Activated CD4-positive, alpha-beta T cell treated with anti-CD3 and anti-CD28 coated beads for 36 hours (primary cell): ENCODE results near the gene MAD1L1. TPM values are rescaled to one million over a fixed set of nuclear protein-coding genes. Genes with fewer than 3 reads are reported as not detected.

ENCODE experiments used
- ATAC-seq: fragments of 200-7000 bp; cut with Tn5 transposase; one replicate; pipeline ENCODE4 v1.10.0; 2021; ENCODE audit warnings: mild to moderate bottlenecking, moderate library complexity
- CTCF ChIA-PET: fragments of 350-600 bp; sonication (Branson Sonifier 250); formaldehyde crosslinking; loops from one replicate; lab custom pipeline; 2021; ENCODE audit warnings: antibody characterized with exemption; lab: Charles Lee
- POLR2A ChIA-PET: fragments of 350-600 bp; sonication (Branson Sonifier 250); formaldehyde crosslinking; loops from one replicate; lab custom pipeline; 2021; ENCODE audit warnings: antibody characterized with exemption, inconsistent platforms; lab: Charles Lee
- DNase-seq: peaks from one replicate; pipeline ENCODE4 v3.0.0-alpha.2; 2020
- H3K27ac Mint-ChIP-seq: one replicate; pipeline ENCODE4 v1.8.0; 2021; ENCODE audit warnings: mixed read lengths
- H3K27me3 Mint-ChIP-seq: one replicate; pipeline ENCODE4 v1.8.0; 2021; ENCODE audit warnings: mixed read lengths
- H3K36me3 Mint-ChIP-seq: one replicate; pipeline ENCODE4 v1.8.0; 2021; ENCODE audit warnings: low read depth, mixed read lengths
- H3K4me1 Mint-ChIP-seq: one replicate; pipeline ENCODE4 v1.8.0; 2021; ENCODE audit warnings: mixed read lengths
- H3K4me3 Mint-ChIP-seq: one replicate; pipeline ENCODE4 v1.8.0; 2021; ENCODE audit warnings: mild to moderate bottlenecking, moderate library complexity, mixed read lengths
- H3K9me3 Mint-ChIP-seq: one replicate; pipeline ENCODE4 v1.8.0; 2021; ENCODE audit warnings: low read depth, mixed read lengths
- intact Hi-C, 2 experiments: fragments of 100-400 bp; cut with DNase I in 1 of 2; cut with micrococcal nuclease in 1 of 2; formaldehyde crosslinking; loops; one replicate each; pipeline versions ENCODE4 v1.14.2 to v1.15.1; 2022 to 2024; cut with DNase I, micrococcal nuclease
- total RNA-seq, 2 experiments: library from RNA; stranded (reverse); gene quantifications; one replicate each; pipeline ENCODE4 v1.2.3, GENCODE V29; 2021

MAD1L1 gene
- total RNA-seq, 2 experiments from 2014 or later = 50.2 to 61.7 TPM

DNA sequence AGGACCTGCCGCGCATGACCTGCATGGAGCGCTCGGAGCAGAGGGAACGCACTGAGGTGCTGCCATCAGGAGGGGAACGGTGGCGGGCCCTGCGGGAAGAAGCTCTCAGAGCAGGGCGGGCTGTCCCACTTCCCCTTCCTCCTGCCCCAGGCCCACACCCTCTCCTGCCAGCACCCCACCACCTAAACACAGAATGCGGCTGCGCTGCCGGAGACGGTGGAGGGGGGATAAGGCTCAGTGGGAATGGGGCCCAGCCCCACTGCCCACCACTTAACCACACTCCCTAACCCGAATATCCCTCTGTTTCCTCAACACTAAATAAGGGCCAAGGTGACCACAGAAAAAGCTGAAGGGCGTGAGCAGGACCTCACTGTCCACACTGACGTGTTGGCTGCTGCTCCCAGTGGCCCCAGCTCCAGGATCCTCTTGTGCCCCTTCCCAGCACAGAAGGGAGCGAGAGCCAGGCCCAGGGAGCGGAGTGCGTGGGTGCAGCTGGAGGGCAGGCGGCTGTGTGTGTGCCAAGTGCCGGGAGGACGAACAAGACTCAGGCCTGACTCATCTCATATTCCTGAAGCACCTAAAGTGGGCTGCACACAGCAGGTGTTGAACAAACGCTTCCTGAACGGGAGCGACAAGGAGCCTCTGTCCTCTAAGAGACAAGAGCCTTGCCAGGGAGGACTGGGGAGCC is 116.8 kb downstream of the MAD1L1 start:
- Mint-ChIP-seq H3K27ac (no peak overlapping the region), H3K9me3 (no peaks in the 10 kb centered on the region), H3K27me3 (no peaks in the 10 kb centered on the region), H3K4me3 (no peak overlapping the region), H3K36me3 (peaks cover 3% of the 10 kb centered on the region), H3K4me1 (peaks cover 34% of the 10 kb centered on the region)
- ChIA-PET CTCF (no interaction called here), POLR2A (no interaction called here)
- no peak for DNase-seq
- intact Hi-C loops = no loop called here
- no peak for ATAC-seq

DNA sequence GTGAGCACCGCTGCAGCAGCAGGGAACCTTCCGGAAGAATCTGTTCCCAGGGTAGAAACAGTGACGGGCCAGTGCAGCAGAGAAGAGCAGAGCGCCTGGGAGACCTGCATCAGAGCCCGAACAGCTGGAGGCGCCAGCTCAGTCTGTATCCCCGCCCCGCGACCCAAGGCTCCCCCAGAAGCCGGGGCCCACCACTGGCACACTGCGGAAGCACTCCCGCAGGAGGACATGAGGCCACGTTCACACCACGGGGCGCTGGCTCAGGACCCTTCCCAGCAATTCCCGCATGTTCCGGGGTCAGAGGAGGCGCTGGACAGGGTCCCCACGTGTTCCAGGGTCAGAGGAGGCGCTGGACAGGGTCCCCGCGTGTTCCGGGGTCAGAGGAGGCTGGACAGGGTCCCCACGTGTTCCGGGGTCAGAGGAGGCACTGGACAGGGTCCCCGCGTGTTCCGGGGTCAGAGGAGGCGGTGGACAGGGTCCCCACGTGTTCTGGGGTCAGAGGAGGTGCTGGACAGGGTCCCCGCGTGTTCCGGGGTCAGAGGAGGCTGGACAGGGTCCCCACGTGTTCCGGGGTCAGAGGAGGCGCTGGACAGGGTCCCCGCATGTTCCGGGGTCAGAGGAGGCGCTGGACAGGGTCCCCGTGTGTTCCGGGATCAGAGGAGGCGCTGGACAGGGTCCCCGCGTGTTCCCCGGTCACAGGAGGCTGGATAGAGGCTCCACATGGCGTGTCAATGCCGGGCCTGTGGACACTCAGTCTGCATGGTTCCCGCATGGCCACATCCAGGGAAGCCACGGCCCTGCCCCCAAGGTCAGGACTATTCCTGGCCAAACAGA is 117.6 kb downstream of the MAD1L1 start:
- Mint-ChIP-seq H3K9me3 (no peaks in the 10 kb centered on the region), H3K4me3 (no peak overlapping the region), H3K36me3 (peaks cover 6% of the 10 kb centered on the region), H3K27ac (no peak overlapping the region), H3K4me1 (peaks cover 36% of the 10 kb centered on the region), H3K27me3 (no peaks in the 10 kb centered on the region)
- ChIA-PET POLR2A (no interaction called here), CTCF (no interaction called here)
- DNase-seq (no peak), ATAC-seq (no peak)
- intact Hi-C loops = loop anchor here in 1 of 2 experiments (5.0 kb wide), 3 partner anchors 117 to 193 kb away; partner anchors contain the start of gene MAD1L1

DNA sequence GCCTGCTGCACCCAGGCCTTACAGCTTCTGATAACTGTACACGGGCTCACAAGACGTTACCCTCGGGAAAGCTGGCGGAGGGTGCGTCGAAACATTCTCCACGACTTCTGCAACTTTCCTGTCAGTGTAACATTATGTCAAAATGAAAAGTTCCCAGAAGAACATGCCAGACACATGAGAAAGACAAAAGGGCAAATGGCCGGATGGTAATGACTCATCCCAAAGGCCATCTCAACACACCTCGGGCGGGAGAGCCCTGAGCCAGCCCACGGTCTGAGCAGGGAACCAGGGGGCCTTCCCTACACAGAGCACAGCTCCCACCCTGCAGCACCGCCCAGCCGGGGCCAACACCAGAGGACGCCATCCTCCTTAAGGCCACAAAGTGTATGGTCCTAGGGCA is 118.7 kb downstream of the MAD1L1 start:
- intact Hi-C loops = loop anchor here in 1 of 2 experiments (5.0 kb wide), 3 partner anchors 118 to 192 kb away; partner anchors contain the start of gene MAD1L1

DNA sequence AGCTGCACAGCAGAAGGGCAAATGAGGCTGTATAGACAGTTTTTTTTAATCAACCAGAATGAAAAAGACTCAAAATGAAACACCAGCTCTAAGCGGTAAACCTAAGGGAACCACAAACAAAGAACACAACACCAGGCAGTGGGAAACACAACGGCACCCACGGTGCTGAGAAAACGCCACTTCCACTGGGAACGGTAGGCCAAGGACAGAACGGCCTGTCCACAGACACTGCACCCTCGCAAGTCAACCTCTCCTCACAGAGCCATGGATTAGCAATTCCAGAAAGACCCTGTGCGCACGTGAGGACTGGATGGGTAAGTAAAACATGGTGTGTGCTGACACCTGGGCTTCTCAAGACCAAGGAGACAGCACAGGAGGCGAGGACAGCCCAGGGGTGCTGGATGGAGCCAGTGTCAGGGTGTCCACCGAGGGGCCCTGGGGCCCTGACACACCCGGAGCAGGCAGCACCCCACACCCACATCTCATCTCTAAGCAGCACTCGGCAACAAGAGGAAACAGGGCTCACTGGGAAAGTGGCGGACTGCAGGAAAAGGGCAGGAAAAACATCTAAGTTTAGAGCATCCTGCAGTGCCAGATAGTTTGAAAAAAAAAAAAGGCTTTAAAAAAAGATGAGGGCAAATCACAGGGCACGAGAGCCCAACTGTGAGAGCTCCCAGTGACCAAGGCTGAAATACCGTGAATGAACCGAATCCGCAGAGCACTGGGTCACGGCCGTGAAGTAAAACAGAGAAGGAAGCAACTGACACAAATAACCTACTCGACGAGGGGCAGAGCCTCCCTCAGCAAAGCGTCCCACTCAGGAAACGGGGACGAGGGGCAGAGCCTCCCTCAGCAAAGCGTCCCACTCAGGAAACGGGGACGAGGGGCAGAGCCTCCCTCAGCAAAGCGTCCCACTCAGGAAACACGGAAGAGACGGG is 120.2 kb downstream of the MAD1L1 start:
- Mint-ChIP-seq H3K4me1 (peaks cover 36% of the 10 kb centered on the region), H3K36me3 (peaks cover 11% of the 10 kb centered on the region), H3K9me3 (no peaks in the 10 kb centered on the region), H3K27me3 (no peaks in the 10 kb centered on the region), H3K4me3 (peak overlapping the region; percentile 25), H3K27ac (peak overlapping the region; percentile 40)
- no peak for ATAC-seq
- DNase-seq = no peak
- POLR2A ChIA-PET = no interaction called here
- CTCF ChIA-PET = no interaction called here
- intact Hi-C loops = loop anchor here in 1 of 2 experiments (5.0 kb wide), 3 partner anchors 120 to 190 kb away; partner anchors contain the start of gene MAD1L1

More for the DNA sequence above, 118.7 kb downstream of the MAD1L1 start:
- DNase-seq = no peak
- Mint-ChIP-seq H3K4me1 (peaks cover 36% of the 10 kb centered on the region), H3K27ac (no peak overlapping the region), H3K4me3 (no peak overlapping the region), H3K27me3 (no peaks in the 10 kb centered on the region), H3K36me3 (peaks cover 11% of the 10 kb centered on the region), H3K9me3 (no peaks in the 10 kb centered on the region)
- no peak for ATAC-seq
- POLR2A ChIA-PET = no interaction called here
- CTCF ChIA-PET = no interaction called here

- DNase-seq (no peak), ATAC-seq (no peak)
- intact Hi-C loops = loop anchor here in 1 of 2 experiments (2.0 to 5.0 kb wide), 4 partner anchors 121 to 189 kb away; partner anchors contain the start of gene MAD1L1
- Mint-ChIP-seq H3K27ac (no peak overlapping the region), H3K4me3 (no peak overlapping the region), H3K36me3 (peaks cover 11% of the 10 kb centered on the region), H3K27me3 (no peaks in the 10 kb centered on the region), H3K4me1 (peaks cover 36% of the 10 kb centered on the region), H3K9me3 (no peaks in the 10 kb centered on the region)
- ChIA-PET CTCF (interaction anchor here (0.6 kb wide), 1 partner anchor 579 kb away, joined by 3 read pairs; no protein-coding TSS in a partner anchor), POLR2A (no interaction called here)
Observed at GRCh38 chr7:2111568-2111967, 121.2 kb downstream of the MAD1L1 start.

DNA sequence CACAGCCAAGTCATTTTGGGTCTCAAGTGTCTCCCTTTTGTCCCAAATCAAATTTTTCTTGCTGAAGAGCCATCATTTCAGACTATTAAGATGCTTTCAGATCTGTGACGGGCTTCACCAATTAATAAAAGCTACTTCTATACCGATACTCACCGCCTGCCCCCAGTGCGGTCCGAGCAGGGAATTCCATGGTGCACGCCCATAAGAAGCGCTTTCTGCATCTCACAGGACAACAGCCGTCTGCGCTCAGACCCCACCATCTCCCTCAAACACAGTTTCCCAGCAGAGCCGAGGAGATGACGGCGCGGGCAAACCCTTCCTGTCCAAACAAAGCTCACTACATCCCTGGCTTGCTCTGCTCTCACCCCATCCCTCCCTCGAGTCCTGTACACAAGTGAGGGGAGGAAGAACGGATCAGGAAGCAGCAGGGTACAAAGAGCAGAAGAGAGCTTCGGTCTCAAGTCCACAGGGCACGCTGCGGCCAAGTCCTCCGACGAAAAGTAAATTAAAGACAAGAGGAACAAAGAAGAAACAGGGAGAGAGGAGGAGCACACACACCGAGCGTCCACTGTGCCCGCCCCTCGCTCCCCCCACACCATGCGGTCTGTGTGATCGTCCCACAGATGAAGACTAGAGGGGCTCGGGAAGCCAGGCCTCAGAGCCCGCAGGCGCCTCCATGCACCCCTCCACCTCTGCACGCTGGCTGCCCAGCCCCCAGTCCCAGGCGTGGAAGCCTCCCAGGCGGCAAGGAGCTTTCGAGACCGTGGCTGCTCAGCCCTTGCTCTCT is 121.9 kb downstream of the MAD1L1 start:
- H3K27ac Mint-ChIP-seq = peak overlapping the region; percentile 73
- no peaks in the 10 kb centered on the region for H3K27me3 Mint-ChIP-seq
- POLR2A ChIA-PET = interaction anchor here (0.6 kb wide), 1 partner anchor 652 kb away, joined by 3 read pairs; no protein-coding TSS in a partner anchor
- ATAC-seq (no peak), DNase-seq (no peak)
- peak overlapping the region; percentile 34 for H3K4me3 Mint-ChIP-seq
- H3K9me3 Mint-ChIP-seq = no peaks in the 10 kb centered on the region
- H3K4me1 Mint-ChIP-seq = peaks cover 36% of the 10 kb centered on the region
- peaks cover 11% of the 10 kb centered on the region for H3K36me3 Mint-ChIP-seq
- CTCF ChIA-PET = no interaction called here
- intact Hi-C loops = loop anchor here in 1 of 2 experiments (1.0 to 5.0 kb wide), 5 partner anchors 91 to 189 kb away; partner anchors contain the start of gene MAD1L1

- H3K4me3 Mint-ChIP-seq = no peak overlapping the region
- H3K9me3 Mint-ChIP-seq = no peaks in the 10 kb centered on the region
- intact Hi-C loops = loop anchor here in 1 of 2 experiments (1.0 to 5.0 kb wide), 5 partner anchors 90 to 188 kb away; partner anchors contain the start of gene MAD1L1
- ATAC-seq (peak; percentile 97), DNase-seq (peak; percentile 88)
- CTCF ChIA-PET = no interaction called here
- H3K27me3 Mint-ChIP-seq = no peaks in the 10 kb centered on the region
- POLR2A ChIA-PET = no interaction called here
- H3K27ac Mint-ChIP-seq = peak overlapping the region; percentile 73
- peaks cover 36% of the 10 kb centered on the region for H3K4me1 Mint-ChIP-seq
- peaks cover 11% of the 10 kb centered on the region for H3K36me3 Mint-ChIP-seq
Observed at GRCh38 chr7:2109936-2110609, 122.7 kb downstream of the MAD1L1 start.

DNA sequence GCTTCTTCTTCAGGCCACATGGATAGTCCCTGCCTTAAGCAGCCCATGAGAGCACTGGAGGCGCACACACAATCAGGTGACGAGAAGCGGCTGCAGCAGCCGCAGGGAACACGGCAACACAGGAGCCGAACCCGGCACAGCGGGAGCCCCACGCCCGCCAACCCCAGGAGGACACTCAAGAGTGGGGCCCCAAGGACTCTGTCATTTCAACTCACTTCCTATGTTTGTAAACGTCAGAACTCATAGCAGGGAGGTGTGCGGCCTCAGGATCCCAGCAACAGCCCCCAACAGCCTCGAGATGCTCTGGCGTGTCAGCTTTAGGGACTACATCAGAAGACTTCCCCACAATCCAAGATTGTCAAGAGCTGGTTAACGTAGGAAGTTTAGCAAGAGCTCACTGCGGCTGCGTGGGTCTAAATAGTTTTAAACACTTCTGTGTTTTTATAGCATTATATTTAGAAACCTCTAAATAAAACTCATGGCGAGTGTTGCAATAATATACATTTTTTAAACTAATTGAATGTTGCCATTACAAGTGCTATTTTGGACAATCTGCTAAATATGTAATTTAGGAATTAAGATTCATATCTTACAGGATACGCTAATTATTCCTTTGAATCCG is 123.4 kb downstream of the MAD1L1 start:
- Mint-ChIP-seq H3K36me3 (peaks cover 8% of the 10 kb centered on the region), H3K9me3 (no peaks in the 10 kb centered on the region), H3K27ac (peak overlapping the region; percentile 73), H3K4me1 (peaks cover 40% of the 10 kb centered on the region), H3K4me3 (no peak overlapping the region), H3K27me3 (no peaks in the 10 kb centered on the region)
- ATAC-seq (no peak), DNase-seq (no peak)
- POLR2A ChIA-PET = no interaction called here
- CTCF ChIA-PET = no interaction called here
- intact Hi-C loops = no loop called here

GRCh38 chr7:2108501-2109250 is 124.1 kb downstream of the MAD1L1 start:
- H3K4me1 Mint-ChIP-seq = peaks cover 47% of the 10 kb centered on the region
- intact Hi-C loops = no loop called here
- POLR2A ChIA-PET = no interaction called here

More at GRCh38 chr7:2108501-2109250, 124.1 kb downstream of the MAD1L1 start:
- CTCF ChIA-PET = no interaction called here
- Mint-ChIP-seq H3K27ac (no peak overlapping the region), H3K9me3 (no peaks in the 10 kb centered on the region), H3K4me3 (no peak overlapping the region), H3K27me3 (no peaks in the 10 kb centered on the region), H3K36me3 (peaks cover 8% of the 10 kb centered on the region)
- DNase-seq (no peak), ATAC-seq (no peak)
